HG02981 (cell line): ENCODE measurements around the gene COA3.

Experiments
- ATAC-seq: cut with Tn5 transposase; IDR thresholded peaks from one replicate; pipeline ENCODE4 v1.9.1; 2021; ENCODE audit warnings: mild to moderate bottlenecking, moderate library complexity; ENCODE audit not compliant: unreplicated experiment

COA3 gene

GRCh38 chr17:42798383-42799380 lies at the start of gene COA3, which contains the start of gene CNTD1:
Gene COA3, minus strand, starts transcription at chr17:42798704. Its CDS starts 23 bp downstream, at chr17:42798681.
Gene CNTD1, plus strand, starts transcription at chr17:42798861. Its CDS starts 207 bp downstream, at chr17:42799068.
- no peak for ATAC-seq

GRCh38 chr17:42848093-42848492 lies 49.6 kb upstream of the COA3 start:
- no peak for ATAC-seq

- no peak for ATAC-seq
Observed at GRCh38 chr17:42846594-42847280, 48.2 kb upstream of the COA3 start.

GRCh38 chr17:42845918-42846593 lies 47.6 kb upstream of the COA3 start:
- ATAC-seq, result no peak

GRCh38 chr17:42845556-42845917 lies 47.0 kb upstream of the COA3 start:
- no peak for ATAC-seq

- ATAC-seq, result no peak
Observed at GRCh38 chr17:42844761-42845555, 46.5 kb upstream of the COA3 start.

GRCh38 chr17:42844271-42844670 lies 45.8 kb upstream of the COA3 start, which contains the start of gene AOC2:
Gene AOC2, plus strand, starts transcription at chr17:42844580. Its CDS starts 47 bp downstream, at chr17:42844627.
- ATAC-seq, result no peak

- ATAC-seq, result no peak
Observed at GRCh38 chr17:42843358-42843934, 44.9 kb upstream of the COA3 start.

- ATAC-seq, result no peak
Observed at GRCh38 chr17:42841975-42842685, 43.6 kb upstream of the COA3 start.

GRCh38 chr17:42835732-42836131 lies 37.2 kb upstream of the COA3 start:
- no peak for ATAC-seq

- ATAC-seq, result peak; percentile 17
Observed at GRCh38 chr17:42833767-42834422, 35.4 kb upstream of the COA3 start.

- peak; percentile 86 for ATAC-seq
Observed at GRCh38 chr17:42832934-42833766, 34.6 kb upstream of the COA3 start, which contains the start of gene PSME3. Gene PSME3, plus strand, starts transcription at chr17:42833397. Its CDS starts 235 bp downstream, at chr17:42833632.

GRCh38 chr17:42832213-42832933 lies 33.9 kb upstream of the COA3 start:
- no peak for ATAC-seq

- ATAC-seq, result no peak
Observed at GRCh38 chr17:42830971-42831370, 32.5 kb upstream of the COA3 start.

- ATAC-seq, result no peak
Observed at GRCh38 chr17:42827472-42827871, 29.0 kb upstream of the COA3 start.

- no peak for ATAC-seq
Observed at GRCh38 chr17:42821176-42821575, 22.7 kb upstream of the COA3 start.

GRCh38 chr17:42819939-42820535 lies 21.5 kb upstream of the COA3 start:
- no peak for ATAC-seq
